Trophoblast cell (in vitro differentiated cells and primary cell): ENCODE data around the gene ASPDH.

Source experiments
- DNase-seq, 2 donors: peaks; one replicate each; pipeline ENCODE4 v3.0.0-alpha.2; 2016
- H2AFZ ChIP-seq: 2 replicates; pipeline ENCODE4 v1.6.1; 2013; ENCODE audit warnings: low read length, moderate library complexity, mild to moderate bottlenecking; ENCODE audit not compliant: insufficient read depth, poor library complexity
- H2AK5ac ChIP-seq: 2 replicates; pipeline ENCODE4 v1.6.1; 2013; ENCODE audit warnings: mild to moderate bottlenecking, low read length
- H2BK120ac ChIP-seq: 2 replicates; pipeline ENCODE4 v1.6.1; 2013; ENCODE audit warnings: low read length, mild to moderate bottlenecking, moderate library complexity; ENCODE audit not compliant: insufficient read depth, poor library complexity
- H2BK12ac ChIP-seq: 2 replicates; pipeline ENCODE4 v1.6.1; 2013; ENCODE audit warnings: mild to moderate bottlenecking, low read length, moderate library complexity
- H2BK5ac ChIP-seq: 2 replicates; pipeline ENCODE4 v1.6.1; 2013; ENCODE audit warnings: low read length, low read depth, moderate library complexity, mild to moderate bottlenecking; ENCODE audit not compliant: poor library complexity
- H3K14ac ChIP-seq: 2 replicates; pipeline ENCODE4 v1.6.1; 2013; ENCODE audit warnings: mild to moderate bottlenecking, low read length
- H3K18ac ChIP-seq: 2 replicates; pipeline ENCODE4 v1.6.1; 2013; ENCODE audit warnings: mild to moderate bottlenecking, low read length
- H3K23ac ChIP-seq: 2 replicates; pipeline ENCODE4 v1.6.1; 2013; ENCODE audit warnings: low read length
- H3K27ac ChIP-seq: 2 replicates; pipeline ENCODE4 v1.5.1; 2013; ENCODE audit warnings: low read depth, mild to moderate bottlenecking, inconsistent platforms, low read length, moderate library complexity
- H3K27me3 ChIP-seq: 2 replicates; pipeline ENCODE4 v1.6.1; 2013; ENCODE audit warnings: inconsistent platforms, mild to moderate bottlenecking, low read length, moderate library complexity; ENCODE audit not compliant: insufficient read depth
- H3K36me3 ChIP-seq, 2 experiments: 1 replicate in 1 of 2; 2 replicates in 1 of 2; pipeline ENCODE4 v1.6.1; 2013; ENCODE audit warnings: low read length in 2 of 2, mild to moderate bottlenecking in 2 of 2, moderate library complexity in 1 of 2; ENCODE audit not compliant: insufficient read depth in 2 of 2, control insufficient read depth in 1 of 2
- H3K4ac ChIP-seq: 2 replicates; pipeline ENCODE4 v1.6.1; 2013; ENCODE audit warnings: low read depth, mild to moderate bottlenecking, low read length, moderate library complexity
- H3K4me1 ChIP-seq, 2 experiments: 1 replicate in 1 of 2; 2 replicates in 1 of 2; pipeline ENCODE4 v1.6.1; 2013; ENCODE audit warnings: low read length in 2 of 2, mild to moderate bottlenecking in 2 of 2, moderate library complexity in 1 of 2; ENCODE audit not compliant: insufficient read depth in 2 of 2, control insufficient read depth in 1 of 2
- H3K4me2 ChIP-seq: 2 replicates; pipeline ENCODE4 v1.6.1; 2013; ENCODE audit warnings: inconsistent platforms, mild to moderate bottlenecking, low read length, moderate library complexity
- H3K4me3 ChIP-seq: 2 replicates; pipeline ENCODE4 v1.5.1; 2013; ENCODE audit warnings: mild to moderate bottlenecking, low read depth, low read length, inconsistent platforms
- H3K79me1 ChIP-seq: one replicate; pipeline ENCODE4 v1.6.1; 2013; ENCODE audit warnings: low read length
- H3K79me2 ChIP-seq: 2 replicates; pipeline ENCODE4 v1.6.1; 2013; ENCODE audit warnings: low read length, mild to moderate bottlenecking; ENCODE audit not compliant: control insufficient read depth, insufficient read depth, poor library complexity
- H3K9ac ChIP-seq: 2 replicates; pipeline ENCODE4 v1.6.1; 2013; ENCODE audit warnings: mild to moderate bottlenecking, low read length
- H3K9me3 ChIP-seq: 2 replicates; pipeline ENCODE4 v1.6.1; 2013; ENCODE audit warnings: low read depth, mild to moderate bottlenecking, control low read depth, inconsistent platforms, low read length; ENCODE audit not compliant: insufficient read depth
- H4K12ac ChIP-seq: 2 replicates; pipeline ENCODE4 v1.6.1; 2013; ENCODE audit warnings: low read depth, mild to moderate bottlenecking, low read length, moderate library complexity
- H4K8ac ChIP-seq: 2 replicates; pipeline ENCODE4 v1.6.1; 2013; ENCODE audit warnings: low read depth, mild to moderate bottlenecking, low read length, moderate library complexity
- H4K91ac ChIP-seq: one replicate; pipeline ENCODE4 v1.6.1; 2013; ENCODE audit warnings: low read depth, mild to moderate bottlenecking, low read length, moderate library complexity
- WGBS: extraction: QIAGEN DNeasy Blood & Tissue Kit; methylation state at CpG from one replicate; pipeline ENCODE4 v1.1.7; 2013; ENCODE audit warnings: missing lambda C conversion rate; ENCODE audit not compliant: insufficient read length, insufficient coverage; ENCODE audit errors: extremely low coverage; 5-methylcytosine and 5-hydroxymethylcytosine counted together

Gene ASPDH

GRCh38 chr19:50536662-50537305 lies 23.1 kb upstream of the ASPDH start:
- no CpG with 5 or more reads among the region's 16 CpGs for WGBS

DNA sequence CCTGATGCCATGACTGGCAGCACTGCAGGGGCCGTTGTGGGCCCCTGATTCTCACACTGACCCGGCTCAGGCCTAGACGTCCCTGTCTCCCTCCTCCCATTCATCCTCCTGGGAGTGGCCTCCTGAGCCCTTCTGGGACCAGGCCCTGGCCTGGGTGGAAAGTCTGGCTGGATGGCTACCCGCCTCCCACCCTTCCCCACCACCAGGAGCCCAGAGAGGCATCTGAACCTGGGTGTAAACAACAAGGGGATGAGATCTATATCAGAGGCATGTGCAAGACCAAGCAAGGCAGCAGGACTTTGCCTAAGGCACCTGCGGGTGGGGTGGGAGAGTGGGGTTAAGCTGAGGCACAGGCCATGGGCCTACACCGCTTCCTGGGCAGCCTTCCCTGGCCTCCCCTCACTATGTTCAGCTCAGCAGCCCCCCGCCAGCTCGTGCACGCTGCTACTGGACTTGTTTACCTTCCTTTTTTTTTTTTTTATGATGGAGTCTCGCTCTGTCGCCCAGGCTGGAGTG lies 22.0 kb upstream of the ASPDH start:
- Histone ChIP-seq H3K18ac (no peak overlapping the region), H3K27ac (no peak overlapping the region), H4K8ac (no peak overlapping the region), H3K36me3 (no peaks in the 10 kb centered on the region), H2BK5ac (no peak overlapping the region), H2AK5ac (no peak overlapping the region), H3K14ac (no peak overlapping the region), H3K79me2 (no peaks in the 10 kb centered on the region), H3K23ac (no peak overlapping the region), H2BK12ac (no peak overlapping the region), H3K4ac (no peak overlapping the region), H3K4me2 (no peak overlapping the region), H3K4me3 (no peak overlapping the region), H3K9me3 (peaks cover 6% of the 10 kb centered on the region), H2AFZ (no peak overlapping the region), H4K12ac (no peak overlapping the region), H3K4me1 (peaks cover 0 to 3% of the 10 kb centered on the region in 2 experiments), H2BK120ac (no peak overlapping the region), H3K27me3 (no peaks in the 10 kb centered on the region), H3K9ac (no peak overlapping the region), H3K79me1 (no peaks in the 10 kb centered on the region), H4K91ac (no peak overlapping the region)
- no CpG with 5 or more reads among the region's 11 CpGs for WGBS
- DNase-seq, result peak; percentile 14 to 50

More at GRCh38 chr19:50536662-50537305, 23.1 kb upstream of the ASPDH start:
- Histone ChIP-seq H3K79me1 (no peaks in the 10 kb centered on the region), H3K4ac (no peak overlapping the region), H2BK5ac (no peak overlapping the region), H4K8ac (no peak overlapping the region), H3K4me1 (peaks cover 0 to 2% of the 10 kb centered on the region in 2 experiments), H2BK12ac (no peak overlapping the region), H3K18ac (no peak overlapping the region), H3K9ac (no peak overlapping the region), H3K4me3 (no peak overlapping the region), H3K9me3 (peaks cover 6% of the 10 kb centered on the region), H3K27me3 (no peaks in the 10 kb centered on the region), H4K12ac (no peak overlapping the region), H3K4me2 (no peak overlapping the region), H2BK120ac (no peak overlapping the region), H3K36me3 (no peaks in the 10 kb centered on the region), H2AFZ (no peak overlapping the region), H4K91ac (no peak overlapping the region), H3K79me2 (no peaks in the 10 kb centered on the region), H3K23ac (no peak overlapping the region), H3K14ac (no peak overlapping the region), H3K27ac (no peak overlapping the region), H2AK5ac (no peak overlapping the region)
- no peak for DNase-seq

DNA sequence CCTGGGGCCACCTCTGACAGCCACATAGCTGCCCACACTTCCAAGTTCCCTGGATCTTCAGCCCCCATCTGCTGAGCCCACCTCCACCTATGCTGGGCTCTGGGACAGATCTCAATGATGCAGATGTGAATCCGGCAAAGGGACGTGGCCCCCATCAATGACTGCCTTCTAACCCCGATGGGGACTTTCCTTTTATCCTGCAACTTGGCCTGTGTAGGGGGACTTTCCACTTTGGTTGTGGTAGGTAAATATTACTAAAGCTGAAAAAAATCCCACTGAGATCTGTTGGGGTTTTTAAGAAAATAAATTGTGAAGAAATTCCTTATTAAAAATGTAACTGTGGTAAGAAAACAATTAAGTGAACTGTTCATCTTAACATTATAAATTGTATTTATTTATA lies 20.8 kb upstream of the ASPDH start:
- Histone ChIP-seq H3K27me3 (no peaks in the 10 kb centered on the region), H3K4me3 (no peak overlapping the region), H3K23ac (no peak overlapping the region), H2BK12ac (no peak overlapping the region), H3K18ac (no peak overlapping the region), H3K4me1 (peaks cover 0 to 3% of the 10 kb centered on the region in 2 experiments), H4K8ac (no peak overlapping the region), H4K91ac (no peak overlapping the region), H3K79me2 (no peaks in the 10 kb centered on the region), H4K12ac (no peak overlapping the region), H3K4me2 (no peak overlapping the region), H3K4ac (no peak overlapping the region), H3K27ac (no peak overlapping the region), H2BK120ac (no peak overlapping the region), H2AK5ac (no peak overlapping the region), H2BK5ac (no peak overlapping the region), H2AFZ (no peak overlapping the region), H3K14ac (no peak overlapping the region), H3K9me3 (peaks cover 6% of the 10 kb centered on the region), H3K9ac (no peak overlapping the region), H3K79me1 (no peaks in the 10 kb centered on the region), H3K36me3 (no peaks in the 10 kb centered on the region)
- no peak for DNase-seq
- WGBS, result no CpG with 5 or more reads among the region's 3 CpGs

GRCh38 chr19:50532952-50533351 lies 19.2 kb upstream of the ASPDH start:
- Histone ChIP-seq H2BK120ac (no peak overlapping the region), H3K36me3 (no peaks in the 10 kb centered on the region), H2AK5ac (no peak overlapping the region), H3K79me1 (no peaks in the 10 kb centered on the region), H3K4me1 (peaks cover 0 to 3% of the 10 kb centered on the region in 2 experiments), H3K27me3 (no peaks in the 10 kb centered on the region), H3K4me2 (no peak overlapping the region), H4K91ac (no peak overlapping the region), H4K8ac (no peak overlapping the region), H4K12ac (no peak overlapping the region), H3K23ac (no peak overlapping the region), H3K4me3 (no peak overlapping the region), H3K4ac (no peak overlapping the region), H3K79me2 (no peaks in the 10 kb centered on the region), H3K27ac (no peak overlapping the region), H2BK12ac (no peak overlapping the region), H2AFZ (no peak overlapping the region), H3K14ac (no peak overlapping the region), H2BK5ac (no peak overlapping the region), H3K9me3 (peaks cover 6% of the 10 kb centered on the region), H3K18ac (no peak overlapping the region), H3K9ac (no peak overlapping the region)
- DNase-seq, result no peak
- WGBS, result no CpG with 5 or more reads among the region's 4 CpGs
